Measurements from ENCODE around the gene CXCR3.
"Not testable (repeated sequence)": the region's sequence is repeated elsewhere in the genome, so short reads cannot be mapped to it uniquely, and the experiment has no call there.

The CXCR3 gene

GRCh38 chrX:71618303-71618721 lies at the start of gene CXCR3:
Gene CXCR3, minus strand, starts transcription at chrX:71618511. Its CDS starts 62 bp downstream, at chrX:71618449.
- no peak for DNase-seq

GRCh38 chrX:71667328-71668247 lies 49.3 kb upstream of the CXCR3 start, which contains the start of gene LOC101059915:
Gene LOC101059915, plus strand, starts transcription at chrX:71667546.
- DNase-seq, result no peak

GRCh38 chrX:71666240-71667223 lies 48.2 kb upstream of the CXCR3 start:
- DNase-seq, result no peak

- no peak for DNase-seq
Observed at GRCh38 chrX:71665747-71666146, 47.4 kb upstream of the CXCR3 start.

- no peak for DNase-seq
Observed at GRCh38 chrX:71664889-71665491, 46.7 kb upstream of the CXCR3 start.

- DNase-seq, result not testable (repeated sequence)
Observed at GRCh38 chrX:71664202-71664601, 45.9 kb upstream of the CXCR3 start.

GRCh38 chrX:71663238-71663637 lies 44.9 kb upstream of the CXCR3 start:
- DNase-seq, result not testable (repeated sequence)

GRCh38 chrX:71662654-71663053 lies 44.3 kb upstream of the CXCR3 start:
- DNase-seq, result not testable (repeated sequence)

- no peak for DNase-seq
Observed at GRCh38 chrX:71661919-71662318, 43.6 kb upstream of the CXCR3 start.

- no peak for DNase-seq
Observed at GRCh38 chrX:71660562-71661416, 42.5 kb upstream of the CXCR3 start.

GRCh38 chrX:71659959-71660358 lies 41.6 kb upstream of the CXCR3 start:
- no peak for DNase-seq

- no peak for DNase-seq
Observed at GRCh38 chrX:71659342-71659741, 41.0 kb upstream of the CXCR3 start.

GRCh38 chrX:71657267-71657666 lies 39.0 kb upstream of the CXCR3 start:
- DNase-seq, result no peak

GRCh38 chrX:71653344-71653743 lies 35.0 kb upstream of the CXCR3 start:
- DNase-seq, result no peak

GRCh38 chrX:71652405-71652804 lies 34.1 kb upstream of the CXCR3 start:
- DNase-seq, result peak; percentile 47

GRCh38 chrX:71650333-71650969 lies 32.1 kb upstream of the CXCR3 start:
- no peak for DNase-seq

- not testable (repeated sequence) for DNase-seq
Observed at GRCh38 chrX:71644406-71644805, 26.1 kb upstream of the CXCR3 start.

- DNase-seq, result no peak
Observed at GRCh38 chrX:71640002-71640401, 21.7 kb upstream of the CXCR3 start.

GRCh38 chrX:71638409-71638808 lies 20.1 kb upstream of the CXCR3 start:
- no peak for DNase-seq

GRCh38 chrX:71637848-71638247 lies 19.5 kb upstream of the CXCR3 start:
- no peak for DNase-seq

GRCh38 chrX:71637253-71637618 lies 18.9 kb upstream of the CXCR3 start:
- no peak for DNase-seq

All from midbrain (tissue), 1 donor.